COLO668 (cell line): ENCODE results near the gene CDKL1.
"Not testable (repeated sequence)": the region's sequence is repeated elsewhere in the genome, so short reads cannot be mapped to it uniquely, and the experiment has no call there.

Source experiments
- DNase-seq: peaks from one replicate; lab custom pipeline; 2025; ENCODE audit not compliant: unreplicated experiment; lab: John Stamatoyannopoulos, UW

Gene CDKL1

GRCh38 chr14:50388256-50388931 lies 8.3 kb downstream of the CDKL1 start:
- DNase-seq, result no peak

GRCh38 chr14:50387548-50387947 lies 9.1 kb downstream of the CDKL1 start:
- DNase-seq, result no peak

- no peak for DNase-seq
These were observed 13.0 kb downstream of the CDKL1 start for GRCh38 chr14:50383618-50384225.

- no peak for DNase-seq
These were observed 14.8 kb downstream of the CDKL1 start for GRCh38 chr14:50381823-50382287.

GRCh38 chr14:50381008-50381407 lies 15.7 kb downstream of the CDKL1 start:
- DNase-seq, result no peak

GRCh38 chr14:50380455-50380854 lies 16.2 kb downstream of the CDKL1 start:
- no peak for DNase-seq

GRCh38 chr14:50379563-50379962 lies 17.1 kb downstream of the CDKL1 start:
- DNase-seq, result no peak

- no peak for DNase-seq
These were observed 19.1 kb downstream of the CDKL1 start for GRCh38 chr14:50377550-50378085.

- DNase-seq, result no peak
These were observed 20.9 kb downstream of the CDKL1 start for GRCh38 chr14:50375760-50376159.

GRCh38 chr14:50373959-50374358 lies 22.7 kb downstream of the CDKL1 start:
- no peak for DNase-seq

- no peak for DNase-seq
These were observed 25.1 kb downstream of the CDKL1 start for GRCh38 chr14:50371546-50371945.

GRCh38 chr14:50366589-50366988 lies 30.1 kb downstream of the CDKL1 start:
- no peak for DNase-seq

GRCh38 chr14:50366115-50366514 lies 30.6 kb downstream of the CDKL1 start:
- no peak for DNase-seq

- DNase-seq, result not testable (repeated sequence)
These were observed 31.1 kb downstream of the CDKL1 start for GRCh38 chr14:50365572-50365971.

- no peak for DNase-seq
These were observed 31.9 kb downstream of the CDKL1 start for GRCh38 chr14:50364792-50365191.

- no peak for DNase-seq
These were observed 33.0 kb downstream of the CDKL1 start for GRCh38 chr14:50363714-50364111.

GRCh38 chr14:50362764-50363713 lies 33.6 kb downstream of the CDKL1 start:
- DNase-seq, result no peak

GRCh38 chr14:50361473-50362403 lies 34.9 kb downstream of the CDKL1 start:
- not testable (repeated sequence) for DNase-seq

GRCh38 chr14:50360851-50361250 lies 35.8 kb downstream of the CDKL1 start:
- no peak for DNase-seq

GRCh38 chr14:50360093-50360492 lies 36.6 kb downstream of the CDKL1 start:
- no peak for DNase-seq
